Loucy (cell line): ENCODE data around the gene GRIP1.

Experiments
- H2AFZ ChIP-seq: fragments of 200-600 bp; sonication (generic); 2 replicates; pipeline ENCODE4 v1.6.0; 2016; ENCODE audit warnings: antibody characterized with exemption, mild to moderate bottlenecking, low read length, moderate library complexity
- H3F3A ChIP-seq: fragments of 200-600 bp; 2 replicates; pipeline ENCODE4 v1.6.0; 2016; ENCODE audit warnings: antibody characterized with exemption, low read depth, mild to moderate bottlenecking
- H3K27me3 ChIP-seq: fragments of 200-600 bp; sonication (generic); 2 replicates; pipeline ENCODE4 v1.6.1; 2014; ENCODE audit warnings: low read length, mild to moderate bottlenecking; ENCODE audit not compliant: insufficient read depth, poor library complexity, severe bottlenecking
- H3K36me3 ChIP-seq: fragments of 200-600 bp; sonication (generic); 2 replicates; pipeline ENCODE4 v1.6.1; 2016; ENCODE audit warnings: low read length; ENCODE audit not compliant: insufficient read depth
- H3K4me1 ChIP-seq: fragments of 200-600 bp; sonication (generic); 2 replicates; pipeline ENCODE4 v1.5.1; 2014; ENCODE audit warnings: low read length, mild to moderate bottlenecking; ENCODE audit not compliant: insufficient read depth, poor library complexity, severe bottlenecking
- H3K4me2 ChIP-seq: fragments of 200-600 bp; sonication (generic); 2 replicates; pipeline ENCODE4 v1.6.0; 2014; ENCODE audit warnings: antibody characterized with exemption, low read length, low read depth, mild to moderate bottlenecking; ENCODE audit not compliant: poor library complexity, severe bottlenecking
- H3K4me3 ChIP-seq: fragments of 200-600 bp; sonication (generic); 2 replicates; pipeline ENCODE4 v1.5.1; 2014; ENCODE audit warnings: low read length, mild to moderate bottlenecking, mixed read lengths; ENCODE audit not compliant: poor library complexity, severe bottlenecking
- H3K79me2 ChIP-seq: fragments of 200-600 bp; sonication (generic); 2 replicates; pipeline ENCODE4 v1.6.1; 2014; ENCODE audit warnings: low read length; ENCODE audit not compliant: insufficient read depth
- H3K9ac ChIP-seq: fragments of 200-600 bp; sonication (generic); 2 replicates; pipeline ENCODE4 v1.6.0; 2014; ENCODE audit warnings: mild to moderate bottlenecking, low read depth, low read length, moderate library complexity; ENCODE audit not compliant: poor library complexity, severe bottlenecking
- H3K9me2 ChIP-seq: fragments of 200-600 bp; sonication (generic); replicated peaks from 2 replicates; pipeline ENCODE4 v1.6.1; 2016; ENCODE audit warnings: low read depth, low read length, mixed read lengths
- H3K9me3 ChIP-seq: fragments of 200-600 bp; sonication (generic); 2 replicates; pipeline ENCODE4 v1.6.1; 2014; ENCODE audit warnings: mild to moderate bottlenecking, antibody characterized with exemption, low read length, low read depth; ENCODE audit not compliant: insufficient read depth
- H4K20me1 ChIP-seq: fragments of 200-600 bp; sonication (generic); 2 replicates; pipeline ENCODE4 v1.6.0; 2014; ENCODE audit warnings: antibody characterized with exemption, low read length, mild to moderate bottlenecking; ENCODE audit not compliant: insufficient read depth, poor library complexity, severe bottlenecking
- EZH2phosphoT487 ChIP-seq: fragments of 200-600 bp; IDR thresholded peaks from 2 replicates; pipeline ENCODE4 v1.6.1; 2018; ENCODE audit warnings: antibody characterized with exemption, mild to moderate bottlenecking, moderate library complexity, borderline replicate concordance
- TF ChIP-seq, protein P1 (sequence below): fragments of 200-600 bp; sonication (generic); conservative IDR thresholded peaks from 2 replicates; pipeline ENCODE4 v1.5.1; 2014; ENCODE audit warnings: mild to moderate bottlenecking, antibody characterized with exemption, low read length

The GRIP1 gene

DNA sequence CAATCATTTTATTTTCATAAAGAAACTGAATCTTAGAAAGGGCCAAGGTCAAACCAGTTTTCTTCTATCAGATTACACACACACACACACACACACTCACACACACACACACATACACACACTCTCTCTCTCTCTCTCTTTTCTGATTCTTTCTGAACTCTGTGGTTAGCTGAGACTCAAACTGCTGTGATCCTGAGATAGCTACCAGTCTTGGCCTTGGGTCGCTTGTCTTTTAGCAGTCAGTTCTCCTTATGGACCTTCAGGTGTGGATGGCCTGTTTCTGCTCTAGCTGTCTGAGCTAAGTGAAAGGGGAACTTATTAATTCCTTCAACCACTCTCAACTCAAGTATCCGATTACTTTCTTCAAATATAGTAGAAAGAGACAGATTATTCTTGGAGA, 145.1 kb downstream of the GRIP1 start:
- Histone ChIP-seq H3K9ac (no peak overlapping the region), H3K4me3 (no peak overlapping the region), H3K9me3 (no peaks in the 10 kb centered on the region), H3K79me2 (no peaks in the 10 kb centered on the region), H3K27me3 (no peaks in the 10 kb centered on the region), H3F3A (no peaks in the 10 kb centered on the region), H3K4me1 (no peaks in the 10 kb centered on the region), H4K20me1 (no peaks in the 10 kb centered on the region), H3K4me2 (no peak overlapping the region), H3K36me3 (no peaks in the 10 kb centered on the region), H3K9me2 (no peaks in the 10 kb centered on the region), H2AFZ (no peak overlapping the region)
- TF ChIP-seq EZH2phosphoT487: no peak
- TF ChIP-seq, protein P1, sequence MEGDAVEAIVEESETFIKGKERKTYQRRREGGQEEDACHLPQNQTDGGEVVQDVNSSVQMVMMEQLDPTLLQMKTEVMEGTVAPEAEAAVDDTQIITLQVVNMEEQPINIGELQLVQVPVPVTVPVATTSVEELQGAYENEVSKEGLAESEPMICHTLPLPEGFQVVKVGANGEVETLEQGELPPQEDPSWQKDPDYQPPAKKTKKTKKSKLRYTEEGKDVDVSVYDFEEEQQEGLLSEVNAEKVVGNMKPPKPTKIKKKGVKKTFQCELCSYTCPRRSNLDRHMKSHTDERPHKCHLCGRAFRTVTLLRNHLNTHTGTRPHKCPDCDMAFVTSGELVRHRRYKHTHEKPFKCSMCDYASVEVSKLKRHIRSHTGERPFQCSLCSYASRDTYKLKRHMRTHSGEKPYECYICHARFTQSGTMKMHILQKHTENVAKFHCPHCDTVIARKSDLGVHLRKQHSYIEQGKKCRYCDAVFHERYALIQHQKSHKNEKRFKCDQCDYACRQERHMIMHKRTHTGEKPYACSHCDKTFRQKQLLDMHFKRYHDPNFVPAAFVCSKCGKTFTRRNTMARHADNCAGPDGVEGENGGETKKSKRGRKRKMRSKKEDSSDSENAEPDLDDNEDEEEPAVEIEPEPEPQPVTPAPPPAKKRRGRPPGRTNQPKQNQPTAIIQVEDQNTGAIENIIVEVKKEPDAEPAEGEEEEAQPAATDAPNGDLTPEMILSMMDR: no peak

DNA sequence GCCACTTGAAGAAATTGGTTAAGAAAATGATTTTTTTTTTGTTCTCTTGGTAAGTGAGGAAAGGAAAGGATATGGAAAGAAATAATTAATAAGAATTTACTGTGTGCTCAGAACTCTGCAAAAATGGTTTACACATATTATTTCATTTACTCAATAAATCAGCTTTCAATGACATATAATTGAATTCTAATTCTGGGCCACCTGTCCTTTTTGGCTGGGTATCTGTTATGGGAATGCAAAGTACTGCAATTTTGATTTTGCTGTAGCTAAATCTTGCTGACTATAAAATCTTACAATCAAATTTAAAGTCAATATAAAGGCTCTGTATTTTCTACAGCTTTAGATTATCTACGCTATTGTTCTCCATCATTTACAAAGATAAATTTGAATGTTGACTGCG, 147.1 kb downstream of the GRIP1 start:
- Histone ChIP-seq H3F3A (no peaks in the 10 kb centered on the region), H4K20me1 (no peaks in the 10 kb centered on the region), H3K27me3 (no peaks in the 10 kb centered on the region), H3K4me2 (no peak overlapping the region), H3K9me2 (no peaks in the 10 kb centered on the region), H3K36me3 (no peaks in the 10 kb centered on the region), H3K4me1 (no peaks in the 10 kb centered on the region), H3K79me2 (no peaks in the 10 kb centered on the region), H3K9ac (no peak overlapping the region), H3K4me3 (no peak overlapping the region), H2AFZ (no peak overlapping the region), H3K9me3 (no peaks in the 10 kb centered on the region)
- TF ChIP-seq, protein P1: no peak

DNA sequence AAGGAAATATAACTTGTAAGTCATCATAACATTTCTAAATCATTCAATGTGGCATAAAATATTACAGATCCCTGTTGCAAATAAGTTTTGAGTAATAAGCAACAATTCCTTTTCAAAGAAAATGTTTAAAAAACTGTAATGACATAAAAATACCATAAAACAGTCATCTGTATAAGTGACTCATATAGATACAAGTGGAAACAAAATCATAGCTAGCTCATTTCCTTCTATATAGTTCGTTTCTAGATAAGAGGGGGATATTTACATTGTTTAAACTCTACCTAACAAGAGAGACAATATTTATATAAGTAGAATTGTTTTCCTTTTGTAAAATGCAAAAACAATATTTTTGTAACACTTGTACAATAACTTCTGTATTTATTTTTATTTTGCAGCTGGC, 148.9 kb downstream of the GRIP1 start:
- Histone ChIP-seq H3F3A (no peaks in the 10 kb centered on the region), H3K4me3 (no peak overlapping the region), H3K9me3 (no peaks in the 10 kb centered on the region), H3K9me2 (no peaks in the 10 kb centered on the region), H3K9ac (no peak overlapping the region), H3K4me1 (no peaks in the 10 kb centered on the region), H2AFZ (no peak overlapping the region), H3K4me2 (no peak overlapping the region), H4K20me1 (no peaks in the 10 kb centered on the region), H3K79me2 (no peaks in the 10 kb centered on the region), H3K27me3 (no peaks in the 10 kb centered on the region), H3K36me3 (no peaks in the 10 kb centered on the region)
- TF ChIP-seq, protein P1: no peak
- no peak for TF ChIP-seq EZH2phosphoT487
